ENCODE measurements around the gene ZNF296. TPM values are rescaled to one million over a fixed set of nuclear protein-coding genes. Genes with fewer than 3 reads are reported as not detected.
"Not testable (repeated sequence)": the region's sequence is repeated elsewhere in the genome, so short reads cannot be mapped to it uniquely, and the experiment has no call there.

ZNF296 gene
- total RNA-seq, 4 donors from 2014 or later: 2.1 to 5.5 (median 5.4) TPM; not detected in 1

- DNase-seq: no peak
- Histone ChIP-seq H3K27ac (no peak overlapping the region), H3K4me3 (no peak overlapping the region), H3K27me3 (no peaks in the 10 kb centered on the region), H3K36me3 (no peaks in the 10 kb centered on the region), H3K9me3 (no peaks in the 10 kb centered on the region), H3K4me1 (peaks cover 0 to 47% (median 18%) of the 10 kb centered on the region in 4 donors)
- TF ChIP-seq CTCF (IDR thresholded peaks at IDR 0.05): no peak
- TF ChIP-seq POLR2A (IDR thresholded peaks at IDR 0.05): no peak
Measured at GRCh38 chr19:45121827-45122345, 45.6 kb upstream of the ZNF296 start.

- TF ChIP-seq POLR2A (IDR thresholded peaks at IDR 0.05) (no peak), CTCF (IDR thresholded peaks at IDR 0.05) (no peak)
- Histone ChIP-seq H3K4me1 (peaks cover 0 to 42% (median 22%) of the 10 kb centered on the region in 4 donors), H3K27ac (no peak overlapping the region), H3K9me3 (no peaks in the 10 kb centered on the region), H3K4me3 (no peak overlapping the region), H3K36me3 (no peaks in the 10 kb centered on the region), H3K27me3 (no peaks in the 10 kb centered on the region)
- DNase-seq: no peak
Measured at GRCh38 chr19:45119582-45119981, 43.3 kb upstream of the ZNF296 start.

- H3K27me3 ChIP-seq, H3K9me3 ChIP-seq, H3K36me3 ChIP-seq, H3K4me3 ChIP-seq: not testable (repeated sequence)
- peak overlapping the region in 3 of 4 donors; percentile 25 to 51 (median 42) for H3K27ac ChIP-seq
- DNase-seq: peak in 2 of 3 donors; percentile 47 to 69
- peaks cover 0 to 48% (median 22%) of the 10 kb centered on the region in 4 donors for H3K4me1 ChIP-seq
Measured at GRCh38 chr19:45118591-45119355, 42.5 kb upstream of the ZNF296 start.

- no peaks in the 10 kb centered on the region for H3K36me3 ChIP-seq
- H3K4me3 ChIP-seq: no peak overlapping the region
- TF ChIP-seq POLR2A (IDR thresholded peaks at IDR 0.05): no peak
- peaks cover 0 to 48% (median 22%) of the 10 kb centered on the region in 4 donors for H3K4me1 ChIP-seq
- peak overlapping the region in 2 of 4 donors; percentile 42 to 51 for H3K27ac ChIP-seq
- no peak for DNase-seq
- H3K27me3 ChIP-seq: no peaks in the 10 kb centered on the region
- no peaks in the 10 kb centered on the region for H3K9me3 ChIP-seq
Measured at GRCh38 chr19:45118106-45118505, 41.8 kb upstream of the ZNF296 start.

GRCh38 chr19:45117671-45118070, 41.4 kb upstream of the ZNF296 start:
- no peak for DNase-seq

GRCh38 chr19:45117167-45117594, 40.9 kb upstream of the ZNF296 start:
- peak overlapping the region in 1 of 4 donors; percentile 51 for H3K27ac ChIP-seq
- H3K4me3 ChIP-seq: no peak overlapping the region
- DNase-seq: peak in 2 of 3 donors; percentile 45 to 62
- H3K9me3 ChIP-seq: no peaks in the 10 kb centered on the region
- no peaks in the 10 kb centered on the region for H3K27me3 ChIP-seq
- TF ChIP-seq CTCF (IDR thresholded peaks at IDR 0.05): no peak
- H3K36me3 ChIP-seq: no peaks in the 10 kb centered on the region
- peaks cover 0 to 51% (median 22%) of the 10 kb centered on the region in 4 donors for H3K4me1 ChIP-seq

More at GRCh38 chr19:45117671-45118070, 41.4 kb upstream of the ZNF296 start:
- Histone ChIP-seq H3K27me3 (no peaks in the 10 kb centered on the region), H3K4me3 (no peak overlapping the region), H3K4me1 (peaks cover 0 to 50% (median 22%) of the 10 kb centered on the region in 4 donors), H3K36me3 (no peaks in the 10 kb centered on the region), H3K9me3 (no peaks in the 10 kb centered on the region), H3K27ac (peak overlapping the region in 1 of 4 donors; percentile 51)
- TF ChIP-seq CTCF (IDR thresholded peaks at IDR 0.05) (no peak), POLR2A (IDR thresholded peaks at IDR 0.05) (no peak)
